ENCODE results near the gene KLHL35.

The KLHL35 gene

DNA sequence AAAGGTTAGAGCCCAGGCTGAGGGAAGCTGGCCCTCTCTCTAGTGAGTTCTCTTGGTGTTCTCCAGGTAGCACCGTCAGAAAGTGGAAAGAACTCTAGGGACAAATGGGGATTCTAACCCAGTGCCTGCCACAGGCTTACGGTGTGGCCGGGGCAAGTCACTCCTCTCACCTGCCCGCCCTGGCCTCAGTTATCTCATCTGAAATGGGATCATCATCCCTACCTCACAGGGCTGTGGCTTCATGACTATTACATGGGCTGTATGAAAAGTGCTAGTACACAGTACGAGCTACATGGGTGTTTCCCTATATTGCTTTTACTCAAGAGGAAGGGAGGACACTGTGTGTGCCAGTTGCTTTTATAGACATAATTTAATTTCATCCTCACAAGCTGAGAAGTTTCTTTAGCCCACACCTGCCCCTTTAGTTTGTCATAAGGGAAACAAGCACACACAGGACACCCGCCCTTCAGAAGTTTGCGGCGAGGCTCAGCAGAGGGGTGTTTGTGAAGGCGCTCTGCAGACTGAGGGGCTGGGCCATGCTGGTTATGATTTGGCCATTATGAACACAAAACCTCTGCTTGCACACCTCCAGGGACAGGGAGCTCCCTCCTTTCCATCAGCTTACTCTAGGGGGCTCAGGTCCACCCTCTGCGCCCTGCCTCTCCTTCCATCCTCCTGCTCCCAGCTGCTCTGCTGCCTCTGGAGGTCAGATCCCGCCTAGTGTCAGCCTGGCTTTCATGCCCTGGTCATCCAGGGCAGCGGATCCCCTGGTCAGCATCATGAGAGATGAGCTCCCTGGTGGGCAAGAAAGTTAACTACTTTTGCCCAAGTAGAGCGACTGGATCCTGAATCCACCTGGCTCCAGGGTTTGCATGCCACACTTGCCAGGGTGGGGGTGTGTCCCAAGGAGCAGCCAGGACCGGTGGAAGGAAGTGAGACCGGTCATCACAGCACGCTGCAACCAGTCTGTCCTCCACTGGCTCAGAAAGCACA lies 1.2 kb downstream of the KLHL35 start:
- Histone ChIP-seq H3K9me3 (ENCODE audit: control insufficient read depth in 1 of 2, low read length in 2 of 2) (no peaks in the 10 kb centered on the region), H3K4me1 (ENCODE audit: control insufficient read depth in 1 of 2, insufficient read depth in 2 of 2, low read length in 2 of 2) (peaks cover 11 to 17% of the 10 kb centered on the region in 2 donors), H3K4me3 (ENCODE audit: low read depth in 1 of 2, low read length in 2 of 2) (no peak overlapping the region), H3K36me3 (ENCODE audit: control insufficient read depth in 1 of 2, insufficient read depth in 2 of 2, low read length in 2 of 2) (no peaks in the 10 kb centered on the region), H3K27me3 (ENCODE audit: control insufficient read depth in 1 of 2, insufficient read depth in 2 of 2, low read length in 2 of 2) (peaks cover 32 to 44% of the 10 kb centered on the region in 2 donors), H3K9ac (ENCODE audit: low read depth in 1 of 2, low read length in 2 of 2) (no peak overlapping the region), H3K27ac (ENCODE audit: low read depth, low read length) (no peak overlapping the region)

DNA sequence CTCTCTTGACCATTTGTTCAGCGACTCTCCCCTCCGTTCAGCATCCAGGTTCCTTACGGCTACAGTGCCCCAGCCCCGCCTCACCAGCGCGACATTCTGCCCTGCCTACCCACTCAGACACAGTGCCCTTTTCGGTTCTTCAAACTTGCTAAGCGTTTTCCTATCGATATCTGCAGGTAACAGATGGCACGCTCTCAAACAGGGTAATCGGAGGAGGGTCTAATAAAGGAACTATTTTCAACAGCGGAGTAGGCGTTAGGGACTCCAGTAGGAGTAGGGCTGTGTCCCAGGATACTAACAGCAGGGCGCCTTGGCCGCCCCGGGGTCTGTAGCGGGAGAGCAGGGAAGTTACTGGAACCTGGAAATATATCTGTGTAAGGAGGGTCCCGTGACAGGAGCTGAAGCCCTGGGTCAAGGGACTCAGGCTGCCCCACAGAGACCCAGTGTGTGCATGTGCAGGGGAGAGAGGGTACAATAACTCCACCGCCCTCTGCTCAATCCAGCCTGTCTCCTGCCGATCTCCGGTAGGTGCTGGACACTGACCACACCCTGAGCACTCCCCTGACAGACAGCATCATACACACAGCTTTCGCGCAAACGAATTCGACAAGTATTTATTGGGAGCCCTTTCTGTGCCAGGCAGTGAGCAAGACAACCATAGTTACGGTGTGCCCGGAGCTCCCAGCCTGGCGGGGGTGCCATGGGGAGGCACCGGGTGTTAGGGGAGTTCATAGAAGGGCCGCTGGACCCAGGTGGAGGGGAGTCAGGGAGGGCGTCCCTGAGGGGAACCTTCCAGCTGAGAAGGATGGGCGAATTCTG lies 2.1 kb downstream of the KLHL35 start:
- H3K36me3 ChIP-seq (ENCODE audit: control insufficient read depth in 1 of 2, insufficient read depth in 2 of 2, low read length in 2 of 2), result no peaks in the 10 kb centered on the region
- peak overlapping the region in 1 of 2 donors; percentile 35 for H3K9ac ChIP-seq (ENCODE audit: low read depth in 1 of 2, low read length in 2 of 2)
- H3K27me3 ChIP-seq (ENCODE audit: control insufficient read depth in 1 of 2, insufficient read depth in 2 of 2, low read length in 2 of 2), result peaks cover 32 to 44% of the 10 kb centered on the region in 2 donors
- H3K4me3 ChIP-seq (ENCODE audit: low read depth in 1 of 2, low read length in 2 of 2), result peak overlapping the region; percentile 57 to 66
- peaks cover 11 to 17% of the 10 kb centered on the region in 2 donors for H3K4me1 ChIP-seq (ENCODE audit: control insufficient read depth in 1 of 2, insufficient read depth in 2 of 2, low read length in 2 of 2)
- no peak overlapping the region for H3K27ac ChIP-seq (ENCODE audit: low read depth, low read length)
- H3K9me3 ChIP-seq (ENCODE audit: control insufficient read depth in 1 of 2, low read length in 2 of 2), result no peaks in the 10 kb centered on the region

DNA sequence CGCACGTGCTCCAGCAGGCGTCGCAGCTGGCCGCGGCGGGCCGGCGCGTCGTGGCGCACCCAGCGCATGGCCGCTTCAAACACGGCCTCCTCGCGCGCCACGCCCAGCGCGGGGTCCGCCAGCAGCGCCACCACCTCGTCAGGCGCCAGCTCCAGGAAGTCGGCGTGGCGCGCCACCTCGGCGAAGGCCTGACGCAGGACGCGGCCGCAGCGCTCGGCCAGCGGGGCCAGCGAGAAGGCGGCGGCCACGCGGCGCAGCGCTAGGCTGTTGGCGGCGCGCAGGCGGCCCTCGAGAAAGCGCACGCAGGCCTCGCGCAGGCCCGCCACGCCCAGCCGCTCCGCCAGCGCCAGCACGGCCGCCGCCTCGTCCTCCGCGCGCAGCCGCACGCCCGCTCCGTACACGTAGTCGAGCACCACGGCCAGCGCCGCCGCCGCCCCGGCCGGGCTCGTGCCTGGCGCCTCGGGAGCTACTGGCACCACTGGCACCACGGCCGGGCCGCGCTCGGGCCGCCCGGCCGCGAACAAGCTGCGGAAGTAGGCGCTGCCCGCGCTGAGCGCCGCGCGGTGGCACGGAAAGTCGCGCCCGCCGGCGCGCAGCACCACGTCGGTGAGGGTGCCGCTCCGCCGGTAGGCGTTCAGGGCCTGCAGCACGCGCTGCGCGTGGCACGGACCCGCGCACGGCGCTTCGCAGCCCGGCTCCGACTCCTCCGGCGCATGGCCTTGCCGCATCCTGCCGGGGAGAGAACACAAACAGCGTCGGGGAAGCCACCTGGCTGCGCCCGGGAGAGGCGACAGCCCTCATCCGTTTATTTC lies 2.9 kb downstream of the KLHL35 start:
- Histone ChIP-seq H3K4me3 (ENCODE audit: low read depth in 1 of 2, low read length in 2 of 2) (peak overlapping the region; percentile 57 to 66), H3K9ac (ENCODE audit: low read depth in 1 of 2, low read length in 2 of 2) (peak overlapping the region in 1 of 2 donors; percentile 35)

DNA sequence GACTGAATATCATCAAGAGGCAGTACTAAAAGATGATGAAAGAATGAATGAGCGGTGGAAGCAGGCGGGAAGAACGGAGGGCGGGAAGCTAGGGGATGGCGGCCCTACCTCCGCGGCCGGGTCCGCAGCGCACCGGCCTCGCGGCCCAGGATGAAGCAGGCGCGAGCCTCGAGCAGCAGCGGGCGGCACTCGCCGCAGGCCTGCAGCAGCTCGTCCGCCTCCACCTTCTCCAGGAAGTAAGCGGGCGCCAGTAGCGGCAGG lies 3.4 kb downstream of the KLHL35 start:
- Histone ChIP-seq H3K27me3 (ENCODE audit: control insufficient read depth in 1 of 2, insufficient read depth in 2 of 2, low read length in 2 of 2) (peaks cover 32 to 44% of the 10 kb centered on the region in 2 donors), H3K36me3 (ENCODE audit: control insufficient read depth in 1 of 2, insufficient read depth in 2 of 2, low read length in 2 of 2) (no peaks in the 10 kb centered on the region), H3K9me3 (ENCODE audit: control insufficient read depth in 1 of 2, low read length in 2 of 2) (no peaks in the 10 kb centered on the region), H3K4me3 (ENCODE audit: low read depth in 1 of 2, low read length in 2 of 2) (peak overlapping the region in 1 of 2 donors; percentile 21), H3K27ac (ENCODE audit: low read depth, low read length) (no peak overlapping the region), H3K9ac (ENCODE audit: low read depth in 1 of 2, low read length in 2 of 2) (no peak overlapping the region), H3K4me1 (ENCODE audit: control insufficient read depth in 1 of 2, insufficient read depth in 2 of 2, low read length in 2 of 2) (peaks cover 11 to 17% of the 10 kb centered on the region in 2 donors)

More for the DNA sequence above, 2.9 kb downstream of the KLHL35 start:
- Histone ChIP-seq H3K27ac (ENCODE audit: low read depth, low read length) (no peak overlapping the region), H3K9me3 (ENCODE audit: control insufficient read depth in 1 of 2, low read length in 2 of 2) (no peaks in the 10 kb centered on the region), H3K27me3 (ENCODE audit: control insufficient read depth in 1 of 2, insufficient read depth in 2 of 2, low read length in 2 of 2) (peaks cover 32 to 44% of the 10 kb centered on the region in 2 donors), H3K4me1 (ENCODE audit: control insufficient read depth in 1 of 2, insufficient read depth in 2 of 2, low read length in 2 of 2) (peaks cover 11 to 17% of the 10 kb centered on the region in 2 donors), H3K36me3 (ENCODE audit: control insufficient read depth in 1 of 2, insufficient read depth in 2 of 2, low read length in 2 of 2) (no peaks in the 10 kb centered on the region)

- H3K4me3 ChIP-seq (ENCODE audit: low read depth in 1 of 2, low read length in 2 of 2), result peak overlapping the region in 1 of 2 donors; percentile 53
- H3K4me1 ChIP-seq (ENCODE audit: control insufficient read depth in 1 of 2, insufficient read depth in 2 of 2, low read length in 2 of 2), result peaks cover 11 to 17% of the 10 kb centered on the region in 2 donors
- peak overlapping the region in 1 of 2 donors; percentile 44 for H3K9ac ChIP-seq (ENCODE audit: low read depth in 1 of 2, low read length in 2 of 2)
- H3K27me3 ChIP-seq (ENCODE audit: control insufficient read depth in 1 of 2, insufficient read depth in 2 of 2, low read length in 2 of 2), result peaks cover 32 to 44% of the 10 kb centered on the region in 2 donors
- H3K27ac ChIP-seq (ENCODE audit: low read depth, low read length), result no peak overlapping the region
- no peaks in the 10 kb centered on the region for H3K36me3 ChIP-seq (ENCODE audit: control insufficient read depth in 1 of 2, insufficient read depth in 2 of 2, low read length in 2 of 2)
- no peaks in the 10 kb centered on the region for H3K9me3 ChIP-seq (ENCODE audit: control insufficient read depth in 1 of 2, low read length in 2 of 2)
Measured at GRCh38 chr11:75428989-75429640, 3.9 kb downstream of the KLHL35 start.

- Histone ChIP-seq H3K27ac (ENCODE audit: low read depth, low read length) (no peak overlapping the region), H3K4me1 (ENCODE audit: control insufficient read depth in 1 of 2, insufficient read depth in 2 of 2, low read length in 2 of 2) (peaks cover 11 to 14% of the 10 kb centered on the region in 2 donors), H3K4me3 (ENCODE audit: low read depth in 1 of 2, low read length in 2 of 2) (peak overlapping the region; percentile 53 to 80), H3K27me3 (ENCODE audit: control insufficient read depth in 1 of 2, insufficient read depth in 2 of 2, low read length in 2 of 2) (peaks cover 30 to 36% of the 10 kb centered on the region in 2 donors), H3K36me3 (ENCODE audit: control insufficient read depth in 1 of 2, insufficient read depth in 2 of 2, low read length in 2 of 2) (peaks cover 0 to under 1% of the 10 kb centered on the region in 2 donors), H3K9me3 (ENCODE audit: control insufficient read depth in 1 of 2, low read length in 2 of 2) (no peaks in the 10 kb centered on the region), H3K9ac (ENCODE audit: low read depth in 1 of 2, low read length in 2 of 2) (peak overlapping the region; percentile 44 to 72)
Measured at GRCh38 chr11:75428281-75428724, 4.7 kb downstream of the KLHL35 start.

- no peak overlapping the region for H3K9ac ChIP-seq (ENCODE audit: low read depth in 1 of 2, low read length in 2 of 2)
- H3K27ac ChIP-seq (ENCODE audit: low read depth, low read length), result no peak overlapping the region
- no peaks in the 10 kb centered on the region for H3K9me3 ChIP-seq (ENCODE audit: control insufficient read depth in 1 of 2, low read length in 2 of 2)
- peaks cover 14 to 16% of the 10 kb centered on the region in 2 donors for H3K4me1 ChIP-seq (ENCODE audit: control insufficient read depth in 1 of 2, insufficient read depth in 2 of 2, low read length in 2 of 2)
- H3K27me3 ChIP-seq (ENCODE audit: control insufficient read depth in 1 of 2, insufficient read depth in 2 of 2, low read length in 2 of 2), result peaks cover 19 to 25% of the 10 kb centered on the region in 2 donors
- H3K4me3 ChIP-seq (ENCODE audit: low read depth in 1 of 2, low read length in 2 of 2), result no peak overlapping the region
- peaks cover 0 to 9% of the 10 kb centered on the region in 2 donors for H3K36me3 ChIP-seq (ENCODE audit: control insufficient read depth in 1 of 2, insufficient read depth in 2 of 2, low read length in 2 of 2)
Measured at GRCh38 chr11:75427181-75427580, 5.8 kb downstream of the KLHL35 start.

GRCh38 chr11:75426720-75427086 lies 6.3 kb downstream of the KLHL35 start:
- Histone ChIP-seq H3K27ac (ENCODE audit: low read depth, low read length) (no peak overlapping the region), H3K9me3 (ENCODE audit: control insufficient read depth in 1 of 2, low read length in 2 of 2) (no peaks in the 10 kb centered on the region), H3K36me3 (ENCODE audit: control insufficient read depth in 1 of 2, insufficient read depth in 2 of 2, low read length in 2 of 2) (peaks cover 0 to 9% of the 10 kb centered on the region in 2 donors), H3K9ac (ENCODE audit: low read depth in 1 of 2, low read length in 2 of 2) (no peak overlapping the region), H3K4me1 (ENCODE audit: control insufficient read depth in 1 of 2, insufficient read depth in 2 of 2, low read length in 2 of 2) (peaks cover 14 to 20% of the 10 kb centered on the region in 2 donors), H3K4me3 (ENCODE audit: low read depth in 1 of 2, low read length in 2 of 2) (no peak overlapping the region), H3K27me3 (ENCODE audit: control insufficient read depth in 1 of 2, insufficient read depth in 2 of 2, low read length in 2 of 2) (peaks cover 14 to 20% of the 10 kb centered on the region in 2 donors)

DNA sequence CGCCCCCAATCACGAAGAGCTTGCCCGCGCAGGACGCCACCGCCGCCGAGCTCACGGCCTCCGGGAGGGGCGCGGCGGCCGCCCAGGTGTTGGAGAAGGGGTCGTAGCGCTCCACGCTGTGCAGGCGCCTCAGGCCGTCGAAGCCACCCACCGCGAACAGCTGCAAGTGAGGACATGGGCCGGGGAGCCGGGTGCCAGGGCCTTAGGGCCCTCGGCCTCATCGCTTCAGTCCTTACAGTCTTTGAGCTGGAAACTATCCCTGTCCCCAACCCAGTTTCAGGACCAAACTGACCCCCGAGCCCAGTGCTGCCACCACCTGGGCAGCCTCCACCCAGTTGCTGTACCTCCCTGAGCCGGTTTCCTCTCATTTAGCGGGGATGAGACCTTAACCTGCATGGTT lies 7.6 kb downstream of the KLHL35 start:
- no peaks in the 10 kb centered on the region for H3K9me3 ChIP-seq (ENCODE audit: control insufficient read depth in 1 of 2, low read length in 2 of 2)
- peaks cover 1 to 7% of the 10 kb centered on the region in 2 donors for H3K27me3 ChIP-seq (ENCODE audit: control insufficient read depth in 1 of 2, insufficient read depth in 2 of 2, low read length in 2 of 2)
- no peak overlapping the region for H3K9ac ChIP-seq (ENCODE audit: low read depth in 1 of 2, low read length in 2 of 2)
- H3K36me3 ChIP-seq (ENCODE audit: control insufficient read depth in 1 of 2, insufficient read depth in 2 of 2, low read length in 2 of 2), result peaks cover 0 to 9% of the 10 kb centered on the region in 2 donors
- no peak overlapping the region for H3K27ac ChIP-seq (ENCODE audit: low read depth, low read length)
- H3K4me3 ChIP-seq (ENCODE audit: low read depth in 1 of 2, low read length in 2 of 2), result no peak overlapping the region
- H3K4me1 ChIP-seq (ENCODE audit: control insufficient read depth in 1 of 2, insufficient read depth in 2 of 2, low read length in 2 of 2), result peaks cover 6 to 19% of the 10 kb centered on the region in 2 donors

Data from duodenal mucosa (tissue), 2 donors.